NT2/D1 (cell line): ENCODE results near the gene TRIM32.

Experiments
- SUZ12 ChIP-seq: IDR thresholded peaks from 2 replicates; pipeline ENCODE4 v1.6.1; 2011; ENCODE audit not compliant: insufficient read length, insufficient read depth; ENCODE audit errors: extremely low read depth
- YY1 ChIP-seq: IDR thresholded peaks from 2 replicates; pipeline ENCODE4 v1.6.1; 2011; ENCODE audit not compliant: insufficient read length, insufficient read depth
- ZNF274 ChIP-seq: IDR thresholded peaks from 2 replicates; pipeline ENCODE4 v1.6.1; 2011; ENCODE audit warnings: mild to moderate bottlenecking, low read depth, low read length

- no peak for TF ChIP-seq ZNF274
- no peak for TF ChIP-seq SUZ12
- TF ChIP-seq YY1 = no peak
These were observed 30.6 kb upstream of the TRIM32 start for GRCh38 chr9:116656501-116656971.
